Activated naive CD4-positive, alpha-beta T cell treated with anti-CD3 and anti-CD28 coated beads, Interleukin-2, amount 50 U/mL, for 72 hours (primary cell): ENCODE data around the gene CETP. TPM values are rescaled to one million over a fixed set of nuclear protein-coding genes. Genes with fewer than 3 reads are reported as not detected.
A peak's percentile ranks its signal among the peaks of the same experiment; 100 is the strongest.

ENCODE experiments used
- ATAC-seq, 2 donors: fragments of 150-1000 bp; cut with Tn5 transposase; 2 replicates each; pipeline ENCODE4 v1.10.0; 2021; ENCODE audit warnings: mild to moderate bottlenecking in 2 of 2, moderate library complexity in 2 of 2
- DNase-seq, 2 donors: peaks; one replicate each; pipeline ENCODE4 v3.0.0; 2021 to 2022; ENCODE audit warnings: low spot score in 2 of 2
- H3K27ac Mint-ChIP-seq, 2 donors: one replicate each; pipeline ENCODE4 v1.8.0; 2022; ENCODE audit warnings: mild to moderate bottlenecking in 2 of 2, mixed read lengths in 2 of 2
- H3K36me3 Mint-ChIP-seq, 2 donors: one replicate each; pipeline ENCODE4 v1.8.0; 2022; ENCODE audit warnings: mixed read lengths in 2 of 2
- H3K9me3 Mint-ChIP-seq, 2 donors: one replicate each; pipeline ENCODE4 v1.8.0; 2022; ENCODE audit warnings: mixed read lengths in 2 of 2
- total RNA-seq, 2 donors: library from RNA; stranded (reverse); gene quantifications; one replicate each; pipeline ENCODE4 v1.2.3, GENCODE V29; 2022

Gene CETP
- total RNA-seq, 2 donors from 2014 or later, result not detected

DNA sequence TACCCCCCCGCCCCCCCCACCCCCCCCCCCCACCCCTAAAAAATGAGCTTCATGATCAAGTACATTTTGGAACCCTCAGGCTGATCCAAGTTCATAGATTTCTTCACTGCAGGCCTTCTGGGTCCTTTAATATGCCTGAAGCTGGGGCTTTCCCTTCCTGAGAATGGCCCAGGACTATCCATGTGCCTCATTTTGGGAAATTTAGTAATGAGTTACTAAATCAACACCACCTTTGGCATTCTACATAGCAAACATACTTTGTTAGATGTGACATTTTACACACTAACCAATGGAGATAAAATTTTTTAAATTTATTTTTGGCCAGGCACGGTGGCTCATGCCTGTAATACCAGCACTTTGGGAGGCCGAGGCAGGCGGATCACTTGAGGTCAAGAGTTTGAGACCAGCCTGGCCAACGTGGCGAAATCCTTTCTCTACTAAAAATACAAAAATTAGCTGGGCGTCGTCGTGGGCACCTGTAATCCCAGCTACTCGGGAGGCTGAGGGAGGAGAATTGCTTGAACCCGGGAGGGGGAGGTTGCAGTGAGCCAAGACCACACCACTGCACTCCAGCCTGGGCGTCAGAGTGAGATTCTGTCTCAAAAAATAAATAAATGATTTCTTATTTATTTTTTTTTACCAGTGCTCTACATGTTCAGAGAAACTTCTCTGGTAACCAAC, 15.8 kb upstream of the CETP start:
- no peak for DNase-seq
- peaks cover 11 to 37% of the 10 kb centered on the region in 2 donors for H3K36me3 Mint-ChIP-seq
- peak overlapping the region in 1 of 2 donors; percentile 99 for H3K27ac Mint-ChIP-seq

DNA sequence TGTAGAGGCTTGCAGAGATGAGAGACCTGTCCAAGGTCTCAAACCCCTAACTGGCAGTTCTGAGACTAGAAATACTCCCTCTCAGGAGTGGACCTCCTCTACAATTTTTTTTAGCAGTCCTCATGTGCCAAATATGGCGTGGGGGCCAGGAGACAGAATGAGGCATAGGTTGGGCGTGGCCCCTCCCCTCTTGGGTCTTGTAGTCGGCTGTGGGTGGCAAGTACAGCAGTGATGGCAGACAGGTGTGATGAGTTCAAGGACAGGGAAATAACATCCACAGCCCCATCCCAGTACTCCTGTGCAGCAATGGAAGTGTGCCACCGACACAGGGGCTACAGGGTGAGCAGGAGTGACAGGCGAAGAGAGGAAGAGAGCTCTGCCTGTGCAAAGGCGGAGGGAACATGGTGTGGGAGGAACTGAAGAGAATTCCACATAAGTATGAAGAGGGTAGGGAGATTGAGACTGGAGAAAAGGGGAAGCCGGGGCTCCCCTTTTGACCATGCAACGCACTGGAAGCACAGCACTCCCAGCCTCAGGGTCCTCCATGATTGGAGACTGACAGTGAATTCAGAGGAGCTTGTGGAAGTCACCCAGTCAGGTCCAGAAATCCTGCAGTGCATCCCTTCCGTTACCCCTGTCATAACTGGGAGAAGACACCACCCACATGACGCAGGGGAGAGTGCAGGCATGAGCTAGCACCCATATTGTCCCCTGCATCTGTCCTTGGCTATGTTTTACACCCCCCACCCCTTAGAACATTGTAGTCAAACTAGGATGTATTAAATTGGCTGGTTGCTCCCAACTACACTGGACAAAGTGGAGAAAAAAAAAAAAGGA, 14.8 kb upstream of the CETP start:
- DNase-seq, result no peak
- no peak for ATAC-seq
- H3K27ac Mint-ChIP-seq, result peak overlapping the region; percentile 23 to 53

More for the DNA sequence above, 15.8 kb upstream of the CETP start:
- no peaks in the 10 kb centered on the region for H3K9me3 Mint-ChIP-seq
- ATAC-seq, result no peak

GRCh38 chr16:56947604-56947995, 14.2 kb upstream of the CETP start:
- ATAC-seq (no peak), DNase-seq (no peak)
- H3K27ac Mint-ChIP-seq, result peak overlapping the region; percentile 24 to 63

More for the DNA sequence above, 14.8 kb upstream of the CETP start:
- no peaks in the 10 kb centered on the region for H3K9me3 Mint-ChIP-seq
- H3K36me3 Mint-ChIP-seq, result peaks cover 8 to 31% of the 10 kb centered on the region in 2 donors

DNA sequence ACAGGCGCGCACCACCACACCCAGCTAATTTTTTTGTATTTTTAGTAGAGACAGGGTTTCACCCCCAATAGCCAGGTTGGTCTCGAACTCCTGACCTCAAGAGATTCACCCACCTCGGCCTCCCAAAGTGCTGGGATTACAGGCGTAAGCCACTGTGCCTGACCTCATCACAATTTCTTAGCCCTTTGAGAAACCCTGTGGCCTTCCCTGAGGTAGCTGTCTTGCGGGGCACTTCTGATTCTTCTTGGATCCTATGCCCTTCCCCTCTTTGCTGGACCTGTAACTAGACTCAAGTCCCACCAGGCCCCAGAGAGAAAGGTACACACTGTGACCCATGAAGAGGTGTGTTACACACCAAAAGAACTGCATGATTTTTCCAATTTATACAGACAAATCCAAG, 13.5 kb upstream of the CETP start:
- H3K36me3 Mint-ChIP-seq, result peaks cover under 1 to 18% of the 10 kb centered on the region in 2 donors
- no peak for DNase-seq
- H3K27ac Mint-ChIP-seq, result peak overlapping the region in 1 of 2 donors; percentile 24

More at GRCh38 chr16:56947604-56947995, 14.2 kb upstream of the CETP start:
- peaks cover 5 to 25% of the 10 kb centered on the region in 2 donors for H3K36me3 Mint-ChIP-seq
- no peaks in the 10 kb centered on the region for H3K9me3 Mint-ChIP-seq

DNA sequence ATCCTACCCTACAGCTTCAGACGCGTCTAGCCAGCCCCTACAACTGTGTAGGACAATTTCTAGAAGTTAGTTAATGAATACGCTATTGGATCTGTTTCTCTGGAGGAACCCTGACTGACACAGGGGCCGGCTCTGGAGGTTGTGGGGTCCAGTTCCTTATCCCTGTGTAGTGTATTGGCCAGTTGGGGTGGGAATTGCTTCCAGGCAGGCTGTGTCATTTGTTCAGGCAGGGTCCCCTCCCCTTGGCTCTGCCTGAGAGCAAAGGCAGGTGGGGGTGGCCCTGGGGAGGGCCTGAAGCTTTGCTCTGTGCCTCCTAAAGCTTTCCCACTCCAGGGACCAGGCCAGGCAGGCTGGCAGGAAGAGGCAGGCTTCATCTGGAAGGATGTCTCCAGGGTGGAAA, 11.7 kb upstream of the CETP start:
- peaks cover 0 to 6% of the 10 kb centered on the region in 2 donors for H3K36me3 Mint-ChIP-seq
- no peak for DNase-seq
- H3K27ac Mint-ChIP-seq, result peak overlapping the region in 1 of 2 donors; percentile 51
- H3K9me3 Mint-ChIP-seq, result no peaks in the 10 kb centered on the region
- ATAC-seq, result peak in 1 of 2 donors; percentile 4

More for the DNA sequence above, 13.5 kb upstream of the CETP start:
- no peak for ATAC-seq
- H3K9me3 Mint-ChIP-seq, result no peaks in the 10 kb centered on the region

GRCh38 chr16:56950455-56950854, 11.3 kb upstream of the CETP start:
- H3K27ac Mint-ChIP-seq, result peak overlapping the region in 1 of 2 donors; percentile 51
- ATAC-seq (peak in 1 of 2 donors; percentile 4), DNase-seq (no peak)
- peaks cover 0 to 6% of the 10 kb centered on the region in 2 donors for H3K36me3 Mint-ChIP-seq
- H3K9me3 Mint-ChIP-seq, result no peaks in the 10 kb centered on the region

DNA sequence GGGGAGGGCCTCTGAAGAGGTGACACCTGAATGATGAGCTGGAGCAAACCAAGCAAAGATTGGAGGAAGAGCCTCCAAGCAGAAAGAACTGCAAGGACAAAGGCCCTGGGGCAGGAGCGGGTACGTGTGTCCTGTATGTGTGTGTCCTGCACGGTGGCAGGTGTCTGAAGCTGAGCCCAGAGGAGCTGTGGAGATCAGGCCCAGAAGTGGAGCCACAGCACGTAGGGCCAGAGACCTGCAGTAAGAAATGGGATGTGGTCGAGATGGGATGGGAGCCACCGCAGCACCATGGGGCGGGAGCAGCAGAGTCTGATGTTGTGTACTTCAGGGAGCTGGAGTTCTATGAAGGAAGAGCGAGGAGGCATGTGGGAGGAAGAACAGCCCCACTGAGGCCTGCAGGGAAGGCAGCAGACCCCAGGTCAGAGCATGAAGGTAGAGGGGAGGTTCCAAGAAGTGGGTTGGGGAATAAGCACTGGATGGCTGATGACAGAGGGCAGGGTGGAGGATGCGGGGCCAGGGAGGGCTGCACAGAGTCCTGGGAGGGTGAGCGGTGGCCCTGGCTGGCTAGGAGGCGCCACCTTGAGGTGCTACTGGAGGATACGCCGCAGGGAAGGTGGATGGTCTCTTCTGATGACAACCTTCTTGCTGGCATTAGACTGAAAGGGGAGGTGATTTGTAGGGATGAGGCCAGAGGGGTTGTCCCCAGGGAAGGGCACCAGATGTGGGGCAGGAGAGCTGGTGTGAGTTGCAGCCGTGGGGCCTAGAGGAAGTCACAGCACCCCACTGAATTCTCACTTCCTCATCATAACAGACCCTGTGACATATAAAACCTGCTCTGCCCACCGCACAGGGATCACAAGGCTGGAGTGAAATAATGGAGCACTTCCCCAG, 10.6 kb upstream of the CETP start:
- ATAC-seq, result peak; percentile 71 to 84
- Mint-ChIP-seq H3K27ac (peak overlapping the region; percentile 9 to 51), H3K9me3 (no peaks in the 10 kb centered on the region), H3K36me3 (peaks cover 0 to 6% of the 10 kb centered on the region in 2 donors)
- peak in 1 of 2 donors; percentile 70 for DNase-seq

GRCh38 chr16:56953006-56953405, 8.7 kb upstream of the CETP start:
- ATAC-seq, result no peak
- no peak for DNase-seq
- Mint-ChIP-seq H3K27ac (no peak overlapping the region), H3K9me3 (no peaks in the 10 kb centered on the region), H3K36me3 (no peaks in the 10 kb centered on the region)

GRCh38 chr16:56956076-56956475, 5.7 kb upstream of the CETP start:
- H3K9me3 Mint-ChIP-seq, result no peaks in the 10 kb centered on the region

DNA sequence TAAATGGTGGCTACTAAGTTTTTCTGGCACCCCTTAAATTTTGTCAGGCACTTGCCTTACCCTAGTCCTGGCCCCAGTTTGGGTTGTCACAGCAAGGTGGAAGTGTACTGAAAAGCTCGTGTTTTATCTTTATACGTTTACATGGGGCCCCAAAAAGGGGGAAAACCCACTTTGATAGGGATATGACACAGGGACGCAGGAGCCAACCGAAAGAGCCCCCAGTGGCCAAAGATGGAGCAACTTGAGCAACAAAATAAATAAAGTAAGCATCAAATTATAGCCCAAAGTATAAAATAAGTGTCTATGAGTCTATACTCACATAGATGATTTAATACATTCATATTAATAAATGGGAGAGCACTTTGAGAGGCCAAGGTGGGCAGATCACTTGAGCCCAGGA, 5.0 kb upstream of the CETP start:
- ATAC-seq, result no peak
- Mint-ChIP-seq H3K9me3 (no peaks in the 10 kb centered on the region), H3K27ac (no peak overlapping the region), H3K36me3 (no peaks in the 10 kb centered on the region)
- DNase-seq, result no peak

More at GRCh38 chr16:56956076-56956475, 5.7 kb upstream of the CETP start:
- no peak for DNase-seq
- Mint-ChIP-seq H3K27ac (no peak overlapping the region), H3K36me3 (no peaks in the 10 kb centered on the region)
- no peak for ATAC-seq

DNA sequence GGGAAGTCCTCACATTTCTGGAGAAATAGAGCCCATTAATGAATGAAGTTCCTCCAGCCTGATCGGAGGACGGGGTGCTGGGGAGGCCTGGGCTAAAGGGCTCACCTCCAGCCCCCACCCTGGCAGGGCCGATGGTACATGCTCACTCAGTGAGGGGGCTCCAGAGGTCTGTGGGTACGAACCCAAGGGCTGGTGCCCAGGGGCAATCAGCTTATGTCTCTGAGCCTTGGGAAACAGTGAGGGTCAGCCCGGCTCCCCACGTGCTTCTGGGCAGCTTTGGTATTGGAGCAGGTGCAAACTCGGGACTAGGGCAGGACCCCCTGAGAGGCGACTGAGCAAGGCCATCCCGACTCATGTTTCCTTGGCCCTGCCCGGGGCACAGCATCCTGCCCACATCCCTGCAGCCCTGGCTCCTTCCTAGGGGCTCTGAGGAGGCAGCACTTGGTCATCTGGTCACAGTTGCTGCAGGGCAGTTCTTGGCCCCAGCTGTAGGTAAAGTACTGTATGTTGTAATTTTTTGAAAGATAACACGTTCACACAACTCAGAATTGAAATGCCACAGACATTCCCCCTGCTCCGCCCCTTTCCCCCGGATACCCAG, 969 bp upstream of the CETP start:
- Mint-ChIP-seq H3K27ac (no peak overlapping the region), H3K36me3 (no peaks in the 10 kb centered on the region), H3K9me3 (no peaks in the 10 kb centered on the region)
- ATAC-seq (no peak), DNase-seq (no peak)

- Mint-ChIP-seq H3K36me3 (no peaks in the 10 kb centered on the region), H3K27ac (peak overlapping the region in 1 of 2 donors; percentile 60), H3K9me3 (no peaks in the 10 kb centered on the region)
- DNase-seq (no peak), ATAC-seq (no peak)
These were observed 364 bp upstream of the CETP start for GRCh38 chr16:56961386-56961785.

DNA sequence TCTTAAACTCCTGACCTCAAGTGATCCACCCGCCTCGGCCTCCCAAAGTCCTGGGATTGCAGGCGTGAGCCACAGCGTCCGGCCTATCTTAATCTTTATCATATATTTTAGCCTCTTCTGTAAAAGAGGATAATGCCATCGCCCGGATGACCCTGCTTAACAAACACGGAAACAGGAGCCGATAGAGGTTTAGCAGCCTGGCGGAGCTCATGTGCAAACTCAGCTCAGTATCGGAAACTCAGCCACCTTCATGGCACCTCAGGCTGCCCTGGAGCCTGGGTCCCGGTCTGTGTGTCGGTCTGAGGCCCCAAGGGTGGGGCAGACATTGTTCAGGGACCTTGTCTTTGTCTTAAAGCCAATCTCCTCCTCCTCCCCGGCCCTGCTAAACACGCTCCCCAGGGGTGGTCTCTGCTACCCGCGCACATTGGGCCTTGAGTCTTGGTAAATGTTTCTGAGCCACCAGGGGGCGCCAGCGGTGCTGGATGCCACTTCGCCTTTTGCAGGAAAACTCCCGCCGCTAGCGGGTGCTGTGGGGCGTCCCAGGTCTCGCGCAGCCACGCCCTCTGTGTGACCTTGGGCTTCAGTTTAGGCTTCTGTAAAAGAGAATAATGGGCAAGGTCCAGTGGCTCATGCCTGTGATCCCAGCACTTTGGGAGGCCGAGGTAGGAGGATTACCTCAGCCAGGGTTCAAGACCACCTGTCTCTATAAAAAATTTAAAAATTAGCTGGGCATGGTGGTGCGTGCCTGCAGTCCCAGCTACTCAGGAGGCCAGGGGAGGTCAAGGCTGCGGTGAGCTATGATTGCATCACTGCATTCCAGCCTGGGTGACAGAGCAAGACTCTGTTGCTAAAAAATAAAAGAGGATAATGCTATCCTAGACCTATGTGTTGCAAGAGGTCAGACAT, 2.7 kb downstream of the CETP start:
- ATAC-seq (peak; percentile 92 to 93), DNase-seq (peak; percentile 88 to 100)
- Mint-ChIP-seq H3K27ac (peak overlapping the region; percentile 57 to 79), H3K36me3 (no peaks in the 10 kb centered on the region), H3K9me3 (no peaks in the 10 kb centered on the region)

DNA sequence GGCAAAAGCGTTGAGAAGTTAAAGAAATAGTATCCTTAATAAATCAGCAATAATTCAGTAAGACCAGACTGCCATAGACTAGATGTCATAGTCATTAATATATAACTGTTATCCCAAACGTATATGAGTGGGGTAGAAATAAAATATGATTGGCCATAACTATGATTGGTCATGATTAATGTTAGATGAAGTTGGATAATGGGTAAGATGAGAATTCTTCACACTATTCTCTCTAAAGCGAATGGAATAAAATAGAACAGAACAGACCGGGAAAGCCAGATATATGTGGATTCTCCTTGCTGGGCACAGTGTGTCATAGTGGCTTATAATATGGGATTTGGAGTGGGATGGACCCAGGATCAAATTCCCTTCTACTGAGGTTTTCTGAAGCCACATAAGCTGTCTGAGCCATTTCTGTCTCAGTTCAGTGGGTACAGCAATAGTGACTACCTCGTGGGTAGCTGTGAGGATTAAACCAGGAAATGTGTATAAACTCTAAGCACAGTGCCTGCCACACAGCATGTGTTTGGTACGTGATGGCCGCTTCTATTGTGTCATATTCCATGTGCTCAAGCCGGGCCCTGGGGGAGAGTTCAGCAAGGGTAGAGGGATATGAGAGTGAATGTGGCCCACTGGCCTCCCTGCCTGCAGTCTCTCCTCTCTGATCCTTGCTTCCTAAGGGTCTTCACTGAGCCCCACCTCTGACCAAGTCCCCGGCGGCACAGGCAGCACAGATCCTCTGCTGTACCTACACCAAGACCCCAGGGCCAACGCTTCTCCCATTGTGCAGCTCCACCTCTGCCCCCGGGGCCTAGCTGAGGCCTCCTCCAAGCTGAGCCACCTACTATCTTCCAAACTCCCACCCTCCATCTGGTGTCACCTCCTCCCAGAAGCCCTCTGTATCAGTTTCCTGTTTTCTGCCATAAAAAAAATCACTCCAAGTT, 3.7 kb downstream of the CETP start:
- no peaks in the 10 kb centered on the region for H3K36me3 Mint-ChIP-seq
- DNase-seq, result no peak
- peak in 1 of 2 donors; percentile 41 for ATAC-seq
- H3K9me3 Mint-ChIP-seq, result no peaks in the 10 kb centered on the region
- H3K27ac Mint-ChIP-seq, result peak overlapping the region; percentile 79 to 94
